Ovary (tissue), 3 donors: ENCODE results near the gene KCNMB1.

Source experiments
- CTCF ChIP-seq, 3 donors: fragments of 450-650 bp in 2 of 3; fragments of 200-600 bp in 1 of 3; IDR thresholded peaks; one replicate each; pipeline versions ENCODE4 v1.5.1 to v1.8.0; 2016 to 2022; ENCODE audit warnings: antibody characterized with exemption in 3 of 3, mild to moderate bottlenecking in 1 of 3
- EP300 ChIP-seq: sonication (generic); formaldehyde crosslinking; IDR thresholded peaks from one replicate; pipeline ENCODE4 v1.6.1; 2017; ENCODE audit warnings: antibody characterized with exemption
- donor health status: DM: no; HTN: no; CAD: no.

- TF ChIP-seq CTCF (IDR thresholded peaks at IDR 0.05) (peak; percentile 43 to 80 (median 75)), EP300 (no peak)
Measured at GRCh38 chr5:170434966-170435605, 45.9 kb upstream of the KCNMB1 start.
